Skin epidermis (tissue), 12 donors: Measurements from ENCODE around the gene PPIG.
"Not testable (repeated sequence)": the region's sequence is repeated elsewhere in the genome, so short reads cannot be mapped to it uniquely, and the experiment has no call there.

Experiments
- H3K27ac ChIP-seq, 21 experiments: fragments of 200-600 bp; sonication (generic) in 11 of 21; one replicate each; pipeline ENCODE4 v1.5.0; 2020; ENCODE audit warnings: mild to moderate bottlenecking in 3 of 21, inconsistent platforms in 2 of 21, moderate library complexity in 2 of 21
- H3K4me3 ChIP-seq, 7 experiments: fragments of 200-600 bp; sonication (generic) in 2 of 7; one replicate each; pipeline ENCODE4 v1.5.0; 2020; ENCODE audit warnings: inconsistent platforms in 2 of 7, mild to moderate bottlenecking in 2 of 7, moderate library complexity in 1 of 7

PPIG gene

GRCh38 chr2:169584005-169584877, at the start of gene PPIG:
Gene PPIG, plus strand, starts transcription at chr2:169584351. Its CDS starts 19,691 bp downstream, at chr2:169604042.
- H3K27ac ChIP-seq, result peak within 1 kb of the TSS; percentile 70 to 99 (median 96)
- H3K4me3 ChIP-seq, result peak within 1 kb of the TSS; percentile 57 to 97 (median 83)

- H3K27ac ChIP-seq, H3K4me3 ChIP-seq: not testable (repeated sequence)
Measured at GRCh38 chr2:169539460-169539859, 44.7 kb upstream of the PPIG start.

GRCh38 chr2:169540146-169540545, 44.0 kb upstream of the PPIG start:
- no peak overlapping the region for H3K4me3 ChIP-seq

GRCh38 chr2:169542433-169542832, 41.7 kb upstream of the PPIG start:
- H3K4me3 ChIP-seq, result no peak overlapping the region
- no peak overlapping the region for H3K27ac ChIP-seq

More at GRCh38 chr2:169540146-169540545, 44.0 kb upstream of the PPIG start:
- H3K27ac ChIP-seq, result no peak overlapping the region

DNA sequence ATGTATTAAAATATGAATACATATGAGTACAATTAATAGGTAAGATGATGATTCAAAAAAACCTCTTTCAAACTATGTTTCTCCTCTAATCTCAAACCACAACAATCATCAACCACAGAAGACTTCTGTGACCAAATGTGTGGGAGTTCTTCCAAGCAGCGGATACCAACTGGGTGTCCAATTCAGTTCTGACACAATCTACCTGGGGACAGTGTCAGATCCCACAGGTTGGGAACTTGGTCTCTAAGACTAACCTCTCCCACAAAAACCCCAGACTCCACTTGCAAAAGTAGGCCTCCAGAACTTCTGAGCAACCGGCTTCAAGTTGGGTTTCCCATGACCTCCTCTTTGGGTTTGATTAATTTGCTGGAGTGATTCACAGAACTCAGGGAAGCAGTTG, 37.4 kb upstream of the PPIG start:
- Histone ChIP-seq H3K27ac (no peak overlapping the region), H3K4me3 (no peak overlapping the region)

- Histone ChIP-seq H3K4me3 (no peak overlapping the region), H3K27ac (no peak overlapping the region)
Measured at GRCh38 chr2:169561364-169561763, 22.8 kb upstream of the PPIG start.

DNA sequence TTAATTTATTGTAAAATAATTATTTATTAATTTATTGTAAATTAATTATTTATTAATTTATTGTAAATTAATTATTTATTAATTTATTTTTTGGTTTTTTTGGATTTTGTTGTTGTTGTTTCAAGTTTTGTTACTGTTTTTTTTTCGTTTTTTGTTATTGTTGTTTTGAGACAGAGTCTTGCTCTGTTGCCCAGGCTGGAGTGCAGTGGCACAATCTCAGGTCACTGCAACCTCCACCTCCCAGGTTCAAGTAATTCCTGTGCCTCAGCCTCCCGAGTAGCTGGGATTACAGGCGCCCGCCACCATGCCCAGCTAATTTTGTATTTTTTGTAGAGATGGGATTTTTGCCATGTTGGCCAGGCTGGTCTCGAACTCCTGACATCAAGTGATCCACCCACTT, 22.1 kb upstream of the PPIG start:
- not testable (repeated sequence) for H3K4me3 ChIP-seq, H3K27ac ChIP-seq

DNA sequence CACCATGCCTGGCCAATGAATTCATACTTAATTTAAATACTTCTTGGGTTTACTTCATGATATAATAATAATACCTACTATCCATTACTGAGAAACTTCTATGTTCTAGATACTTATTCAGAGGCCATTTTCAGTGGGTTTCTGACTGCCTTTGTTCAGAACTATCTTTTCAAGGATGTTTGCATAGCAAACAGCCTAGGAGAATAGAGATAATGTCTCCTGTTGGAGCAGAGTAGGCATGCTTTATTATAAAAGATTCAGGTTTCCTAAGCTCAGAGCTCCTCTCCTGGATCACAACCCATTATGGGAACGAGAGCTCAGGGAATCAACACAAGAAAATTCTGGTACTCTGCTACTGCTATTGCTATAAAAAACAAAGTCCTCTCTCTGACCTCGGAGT, 21.6 kb upstream of the PPIG start:
- no peak overlapping the region for H3K4me3 ChIP-seq
- no peak overlapping the region for H3K27ac ChIP-seq

GRCh38 chr2:169565686-169566085, 18.5 kb upstream of the PPIG start:
- Histone ChIP-seq H3K27ac (no peak overlapping the region), H3K4me3 (no peak overlapping the region)

GRCh38 chr2:169569948-169570347, 14.2 kb upstream of the PPIG start:
- Histone ChIP-seq H3K27ac (no peak overlapping the region), H3K4me3 (no peak overlapping the region)

DNA sequence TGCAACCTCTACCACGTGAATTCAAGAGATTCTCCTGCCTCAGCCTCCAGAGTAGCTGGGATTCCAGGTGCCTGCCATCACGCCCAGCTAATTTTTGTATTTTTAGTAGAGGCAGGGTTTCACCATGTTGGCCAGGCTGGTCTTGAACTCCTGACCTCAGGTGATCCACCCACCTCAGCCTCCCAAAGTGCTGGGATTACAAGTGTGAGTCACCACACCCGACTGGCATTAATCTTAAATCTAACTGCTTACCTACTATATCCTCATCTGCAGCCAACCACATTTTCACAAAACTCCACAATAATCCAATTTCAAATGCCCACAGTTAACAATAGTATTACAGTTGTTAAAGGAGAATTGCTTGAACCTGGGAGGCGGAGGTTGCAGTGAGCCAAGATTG, 13.4 kb upstream of the PPIG start:
- H3K27ac ChIP-seq, H3K4me3 ChIP-seq: not testable (repeated sequence)

- no peak overlapping the region for H3K27ac ChIP-seq
- no peak overlapping the region for H3K4me3 ChIP-seq
Measured at GRCh38 chr2:169571571-169571970, 12.6 kb upstream of the PPIG start.

DNA sequence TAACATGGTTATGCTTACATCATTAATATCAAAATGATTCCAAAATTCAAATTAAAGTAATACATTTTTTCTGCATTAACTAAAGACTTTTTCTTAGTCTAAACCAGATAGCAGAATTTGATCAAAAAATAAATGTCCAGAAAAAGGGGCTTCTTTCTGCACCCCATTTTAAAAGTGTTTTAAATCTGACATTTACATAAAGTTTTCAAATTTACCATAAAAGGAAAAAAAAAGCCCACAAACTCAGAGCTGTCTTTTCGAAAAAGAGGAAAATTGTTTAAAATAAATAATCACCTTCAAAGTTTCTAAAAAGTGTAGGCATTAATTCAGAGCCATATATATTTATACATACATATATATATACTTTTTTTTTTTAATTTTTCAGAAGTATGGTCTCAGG, 12.0 kb upstream of the PPIG start:
- Histone ChIP-seq H3K27ac (no peak overlapping the region), H3K4me3 (no peak overlapping the region)

DNA sequence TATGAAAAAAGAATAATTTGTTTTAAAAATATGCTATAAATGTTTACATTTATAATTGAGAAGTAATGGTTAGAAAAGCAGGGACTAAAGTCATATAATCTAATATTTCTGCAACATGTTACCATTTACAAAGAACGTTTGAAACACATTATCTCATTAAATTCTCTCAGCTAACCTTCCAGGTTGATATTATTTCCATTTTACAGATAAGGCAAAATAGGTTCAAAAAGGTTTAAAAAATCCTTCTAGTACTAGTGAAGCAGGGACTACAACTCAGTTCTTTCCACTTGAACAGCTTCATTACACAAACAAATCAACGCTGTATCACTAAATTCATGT, 11.4 kb upstream of the PPIG start:
- peak overlapping the region; percentile 63 to 81 (median 69) for H3K4me3 ChIP-seq
- H3K27ac ChIP-seq, result peak overlapping the region in 11 of 21 experiments; percentile 56 to 92 (median 80)

DNA sequence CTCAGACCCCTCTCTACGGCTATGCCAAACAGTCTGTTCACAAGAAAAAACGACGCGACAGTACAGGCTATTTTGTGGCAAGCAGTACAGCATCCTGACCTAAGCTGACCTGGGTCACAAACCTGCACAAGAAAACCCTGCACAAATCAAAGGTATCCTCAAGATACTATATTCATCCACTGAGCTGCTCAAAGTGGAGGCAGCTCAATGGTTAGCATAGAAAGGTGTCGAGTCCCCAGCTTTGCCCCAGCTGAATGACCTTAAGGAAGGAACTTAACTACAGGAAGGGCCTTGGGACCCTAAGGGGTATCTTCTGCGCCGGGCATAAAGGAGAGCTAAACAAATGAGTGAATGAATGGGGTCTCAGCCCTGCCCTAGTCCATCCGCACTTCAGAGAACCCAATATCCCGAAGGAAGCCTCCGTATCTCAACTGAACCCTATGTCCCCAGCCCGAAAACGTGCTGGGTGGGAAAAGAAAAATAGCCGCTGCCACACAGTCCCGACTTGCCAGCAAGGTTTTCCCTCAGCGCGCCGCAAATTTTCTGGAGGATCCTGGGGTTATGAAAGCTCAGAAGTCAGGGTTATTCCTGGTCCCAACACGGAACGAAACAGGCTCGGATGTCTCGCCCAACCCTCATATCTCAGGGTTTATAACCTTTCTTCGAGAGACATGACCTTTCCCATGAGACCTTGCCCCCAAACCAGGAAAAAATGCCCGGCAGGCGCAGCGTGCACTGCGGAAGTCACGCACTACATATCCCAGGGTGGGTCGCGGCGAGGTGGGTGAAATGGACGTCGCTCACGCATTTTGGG, 10.8 kb upstream of the PPIG start, which contains the start of gene FASTKD1:
Gene FASTKD1, minus strand, starts transcription at position 706 of the 814 bp plus-strand sequence. CDS start 1,836 bp downstream, outside the sequence.
- Histone ChIP-seq H3K27ac (peak within 1 kb of the TSS; percentile 49 to 92 (median 76)), H3K4me3 (peak within 1 kb of the TSS; percentile 63 to 81 (median 69))

- Histone ChIP-seq H3K27ac (peak overlapping the region in 4 of 21 experiments; percentile 76 to 87 (median 80)), H3K4me3 (peak overlapping the region; percentile 63 to 81 (median 69))
Measured at GRCh38 chr2:169573974-169574299, 10.2 kb upstream of the PPIG start.

GRCh38 chr2:169574539-169574938, 9.6 kb upstream of the PPIG start:
- H3K4me3 ChIP-seq, H3K27ac ChIP-seq: not testable (repeated sequence)

DNA sequence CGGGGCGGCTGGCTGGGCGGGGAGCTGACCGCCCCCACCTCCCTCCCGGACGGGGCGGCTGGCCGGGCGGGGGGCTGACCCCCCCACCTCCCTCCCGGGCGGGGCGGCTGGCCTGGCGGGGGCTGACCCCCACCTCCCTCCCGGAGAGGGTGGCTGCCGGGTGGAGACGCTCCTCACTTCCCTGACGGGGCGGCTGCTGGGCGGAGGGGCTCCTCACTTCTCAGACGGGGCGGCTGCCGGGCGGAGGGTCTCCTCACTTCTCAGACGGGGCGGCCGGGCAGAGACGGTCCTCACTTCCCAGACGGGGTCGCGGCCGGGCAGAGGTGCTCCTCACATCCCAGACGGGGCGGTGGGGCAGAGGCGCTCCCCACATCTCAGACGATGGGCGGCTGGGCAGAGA, 8.9 kb upstream of the PPIG start:
- H3K27ac ChIP-seq, H3K4me3 ChIP-seq: not testable (repeated sequence)

DNA sequence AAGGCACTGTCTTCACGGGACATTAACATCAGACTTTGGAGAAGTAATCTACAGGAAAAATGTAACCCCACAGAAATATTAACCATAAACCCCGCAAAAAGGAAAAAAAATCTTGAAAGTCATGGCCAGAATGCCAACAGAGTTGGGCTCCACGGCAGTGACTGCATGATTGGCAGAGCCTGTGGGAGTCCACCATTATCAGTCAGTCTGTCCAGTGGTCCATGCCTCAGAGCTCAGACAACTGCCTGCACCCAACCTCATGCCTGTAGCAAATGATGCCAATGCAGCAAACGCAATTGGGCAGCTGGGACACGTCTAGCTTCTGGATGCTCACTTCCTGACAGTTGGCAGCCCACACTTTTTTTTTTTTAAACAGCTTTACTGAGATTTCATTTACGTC, 5.1 kb upstream of the PPIG start:
- H3K27ac ChIP-seq, result no peak overlapping the region
- H3K4me3 ChIP-seq, result no peak overlapping the region

- H3K27ac ChIP-seq, H3K4me3 ChIP-seq: not testable (repeated sequence)
Measured at GRCh38 chr2:169582552-169583266, 1.4 kb upstream of the PPIG start.
